Calu3 (cell line): Measurements from ENCODE around the gene PHGDH. TPM values are rescaled to one million over a fixed set of nuclear protein-coding genes. Genes with fewer than 3 reads are reported as not detected.
"Not testable (repeated sequence)": the region's sequence is repeated elsewhere in the genome, so short reads cannot be mapped to it uniquely, and the experiment has no call there.

Source experiments
- BruUV-seq: library from RNA; stranded (reverse); fragments of 400-500 nt; replicated peaks from 2 replicates; lab custom pipeline; 2021; lab: Mats Ljungman, UMichigan
- CTCF ChIA-PET: fragments of 300-600 bp; sonication (Branson Sonifier 250); formaldehyde crosslinking; loops from one replicate; lab custom pipeline; 2022; ENCODE audit warnings: antibody characterized with exemption; lab: Charles Lee
- DNase-seq: peaks from one replicate; pipeline ENCODE4 v3.0.0; 2022
- H3K27ac Mint-ChIP-seq: one replicate; pipeline ENCODE4 v1.8.0; 2022; ENCODE audit warnings: mixed read lengths; ENCODE audit not compliant: unreplicated experiment
- H3K27me3 Mint-ChIP-seq: one replicate; pipeline ENCODE4 v1.8.0; 2022; ENCODE audit warnings: mixed read lengths; ENCODE audit not compliant: unreplicated experiment
- H3K36me3 Mint-ChIP-seq: one replicate; pipeline ENCODE4 v1.8.0; 2022; ENCODE audit warnings: mild to moderate bottlenecking, moderate library complexity, mixed read lengths; ENCODE audit not compliant: insufficient read depth, unreplicated experiment
- H3K4me1 Mint-ChIP-seq: one replicate; pipeline ENCODE4 v1.8.0; 2022; ENCODE audit warnings: mild to moderate bottlenecking, low read depth, mixed read lengths; ENCODE audit not compliant: unreplicated experiment
- H3K4me3 Mint-ChIP-seq: one replicate; pipeline ENCODE4 v1.8.0; 2022; ENCODE audit warnings: mild to moderate bottlenecking, low read depth, moderate library complexity, mixed read lengths; ENCODE audit not compliant: unreplicated experiment
- H3K9me3 Mint-ChIP-seq: one replicate; pipeline ENCODE4 v1.8.0; 2022; ENCODE audit warnings: low read depth, mixed read lengths; ENCODE audit not compliant: unreplicated experiment
- CTCF ChIP-seq: fragments of 200-600 bp; IDR thresholded peaks from one replicate; pipeline ENCODE4 v1.8.0; 2022; ENCODE audit warnings: antibody characterized with exemption; ENCODE audit not compliant: unreplicated experiment
- intact Hi-C: fragments of 100-400 bp; cut with micrococcal nuclease; formaldehyde crosslinking; loops from one replicate; pipeline ENCODE4 v1.10.0; 2022; ENCODE audit not compliant: unreplicated experiment
- total RNA-seq: library from RNA; stranded (reverse); gene quantifications from 2 replicates; pipeline ENCODE4 v1.2.3, GENCODE V29; 2022

Gene PHGDH
- total RNA-seq, 1 experiment from 2014 or later = 199 TPM

GRCh38 chr1:119703666-119704450 lies 7.9 kb upstream of the PHGDH start:
- Mint-ChIP-seq H3K27me3 (no peaks in the 10 kb centered on the region), H3K36me3 (no peaks in the 10 kb centered on the region), H3K27ac (no peak overlapping the region), H3K4me3 (no peak overlapping the region), H3K4me1 (no peaks in the 10 kb centered on the region), H3K9me3 (no peaks in the 10 kb centered on the region)
- no peak for DNase-seq
- intact Hi-C loops = no loop called here
- no peak for TF ChIP-seq CTCF
- no TSS peak for BruUV-seq
- CTCF ChIA-PET = no interaction called here

- CTCF ChIA-PET, BruUV-seq, H3K9me3 Mint-ChIP-seq, H3K4me3 Mint-ChIP-seq, intact Hi-C loops, H3K27ac Mint-ChIP-seq, H3K4me1 Mint-ChIP-seq, H3K27me3 Mint-ChIP-seq, H3K36me3 Mint-ChIP-seq, DNase-seq: not testable (repeated sequence)
Observed at GRCh38 chr1:119706599-119706998, 5.1 kb upstream of the PHGDH start.

- not testable (repeated sequence) for H3K9me3 Mint-ChIP-seq, H3K27me3 Mint-ChIP-seq, DNase-seq, BruUV-seq
- Mint-ChIP-seq H3K36me3 (peaks cover 30% of the 10 kb centered on the region), H3K4me1 (peaks cover 30% of the 10 kb centered on the region), H3K4me3 (peak overlapping the region; percentile 90), H3K27ac (peak overlapping the region; percentile 91)
- intact Hi-C loops = loop anchor here (5.0 kb wide), 1 partner anchor 99 kb away; no protein-coding TSS in a partner anchor
- CTCF ChIA-PET = interaction anchor here (0.8 to 1.2 kb wide), 3 partner anchors 36 to 64 kb away, joined by 3 to 7 read pairs (median 3); no protein-coding TSS in a partner anchor
Observed at GRCh38 chr1:119711356-119711803, 354 bp upstream of the PHGDH start.

GRCh38 chr1:119712342-119713038 lies 756 bp downstream of the PHGDH start:
- intact Hi-C loops = loop anchor here (5.0 kb wide), 1 partner anchor 100 kb away; no protein-coding TSS in a partner anchor
- peaks cover 36% of the 10 kb centered on the region for H3K4me1 Mint-ChIP-seq
- peak overlapping the region; percentile 98 for H3K27ac Mint-ChIP-seq

More at GRCh38 chr1:119712342-119713038, 756 bp downstream of the PHGDH start:
- peak overlapping the region; percentile 90 for H3K4me3 Mint-ChIP-seq
- no peak for TF ChIP-seq CTCF
- TSS peak; percentile 89 for BruUV-seq
- peak; percentile 76 for DNase-seq
- CTCF ChIA-PET = interaction anchor here (0.8 to 1.2 kb wide), 4 partner anchors 35 to 97 kb away, joined by 3 to 7 read pairs (median 3); no protein-coding TSS in a partner anchor
- H3K27me3 Mint-ChIP-seq = no peaks in the 10 kb centered on the region
- H3K9me3 Mint-ChIP-seq = no peaks in the 10 kb centered on the region
- H3K36me3 Mint-ChIP-seq = peaks cover 30% of the 10 kb centered on the region
